IMR-90 (cell line): Measurements from ENCODE around the gene ALCAM. TPM values are rescaled to one million over a fixed set of nuclear protein-coding genes. Genes with fewer than 3 reads are reported as not detected.

Experiments
- ATAC-seq: fragments of 200-7000 bp; cut with Tn5 transposase; 2 replicates; pipeline ENCODE4 v1.9.1; 2020; ENCODE audit warnings: low read depth, mild to moderate bottlenecking, moderate library complexity
- BruUV-seq: library from RNA; stranded (reverse); fragments of 400-500 nt; replicated peaks from 2 replicates; lab custom pipeline; 2021; lab: Mats Ljungman, UMichigan
- CTCF ChIA-PET: fragments of 300-600 bp; formaldehyde crosslinking; extraction: SDS; loops from one replicate; lab custom pipeline; 2021; ENCODE audit warnings: antibody characterized with exemption; lab: Yijun Ruan, JAX
- POLR2A ChIA-PET: fragments of 300-600 bp; sonication (Branson Sonifier 250); formaldehyde crosslinking; loops from one replicate; lab custom pipeline; 2022; ENCODE audit warnings: antibody characterized with exemption; ENCODE audit not compliant: unreplicated experiment; lab: Charles Lee
- DNase-seq: peaks from one replicate; pipeline ENCODE4 v3.0.0; 2013
- H2AFZ ChIP-seq: replicated peaks from 2 replicates; pipeline ENCODE3; 2013; ENCODE audit warnings: low read length, mild to moderate bottlenecking; ENCODE audit not compliant: poor library complexity
- H2AK5ac ChIP-seq: 2 replicates; pipeline ENCODE4 v1.6.1; 2013; ENCODE audit warnings: low read depth, low read length, inconsistent platforms
- H2AK9ac ChIP-seq: replicated peaks from 2 replicates; pipeline ENCODE3; 2013; ENCODE audit warnings: mild to moderate bottlenecking, low read depth, low read length, moderate library complexity; ENCODE audit not compliant: poor library complexity
- H2BK120ac ChIP-seq: 2 replicates; pipeline ENCODE4 v1.6.1; 2013; ENCODE audit warnings: low read depth, low read length, inconsistent platforms
- H2BK15ac ChIP-seq: 3 replicates; pipeline ENCODE4 v1.6.1; 2013; ENCODE audit warnings: low read depth, low read length, inconsistent platforms
- H2BK20ac ChIP-seq: 2 replicates; pipeline ENCODE4 v1.6.1; 2013; ENCODE audit warnings: low read depth, mild to moderate bottlenecking, inconsistent platforms, low read length, moderate library complexity
- H2BK5ac ChIP-seq: 2 replicates; pipeline ENCODE4 v1.6.1; 2013; ENCODE audit warnings: mild to moderate bottlenecking, low read depth, low read length, inconsistent platforms; ENCODE audit not compliant: poor library complexity, severe bottlenecking
- H3K14ac ChIP-seq: replicated peaks from 2 replicates; pipeline ENCODE4 v1.6.1; 2013; ENCODE audit warnings: low read depth, low read length, inconsistent platforms
- H3K18ac ChIP-seq: 2 replicates; pipeline ENCODE4 v1.6.1; 2013; ENCODE audit warnings: low read depth, low read length, control low read depth
- H3K23ac ChIP-seq: 2 replicates; pipeline ENCODE4 v1.6.1; 2013; ENCODE audit warnings: low read depth, low read length, inconsistent platforms
- H3K27ac ChIP-seq: 2 replicates; pipeline ENCODE4 v1.5.1; 2013; ENCODE audit warnings: mild to moderate bottlenecking, control low read depth, low read length; ENCODE audit not compliant: insufficient read depth
- H3K27me3 ChIP-seq: 2 replicates; pipeline ENCODE4 v1.6.1; 2013; ENCODE audit warnings: low read length; ENCODE audit not compliant: control insufficient read depth, insufficient read depth
- H3K36me3 ChIP-seq: 2 replicates; pipeline ENCODE4 v1.6.1; 2013; ENCODE audit warnings: low read length, mixed read lengths; ENCODE audit not compliant: control insufficient read depth, insufficient read depth
- H3K4ac ChIP-seq: 2 replicates; pipeline ENCODE4 v1.6.1; 2013; ENCODE audit warnings: low read depth, low read length, inconsistent platforms
- H3K4me1 ChIP-seq: 2 replicates; pipeline ENCODE4 v1.6.1; 2013; ENCODE audit warnings: low read length, mixed read lengths; ENCODE audit not compliant: control insufficient read depth, insufficient read depth
- H3K4me2 ChIP-seq: 2 replicates; pipeline ENCODE4 v1.6.1; 2013; ENCODE audit warnings: low read depth, mild to moderate bottlenecking, control low read depth, low read length, moderate library complexity
- H3K4me3 ChIP-seq: 2 replicates; pipeline ENCODE4 v1.5.1; 2013; ENCODE audit warnings: low read depth, mild to moderate bottlenecking, control low read depth, low read length, moderate library complexity; ENCODE audit not compliant: insufficient read depth
- H3K56ac ChIP-seq: 2 replicates; pipeline ENCODE4 v1.6.1; 2013; ENCODE audit warnings: low read length, inconsistent platforms; ENCODE audit not compliant: insufficient read depth; ENCODE audit errors: extremely low read depth
- H3K79me1 ChIP-seq, 2 experiments: 2 replicates each; pipeline ENCODE4 v1.6.1; 2013; ENCODE audit warnings: low read length in 2 of 2, inconsistent platforms in 1 of 2, low read depth in 1 of 2
- H3K9ac ChIP-seq: 2 replicates; pipeline ENCODE4 v1.6.1; 2013; ENCODE audit warnings: low read depth, low read length, control low read depth
- H3K9me1 ChIP-seq: 2 replicates; pipeline ENCODE4 v1.6.1; 2013; ENCODE audit warnings: low read length, inconsistent platforms; ENCODE audit not compliant: insufficient read depth
- H3K9me3 ChIP-seq: 2 replicates; pipeline ENCODE4 v1.6.1; 2013; ENCODE audit warnings: low read length; ENCODE audit not compliant: control insufficient read depth, insufficient read depth
- H4K20me1 ChIP-seq: 2 replicates; pipeline ENCODE4 v1.6.1; 2013; ENCODE audit warnings: low read length, inconsistent platforms; ENCODE audit not compliant: insufficient read depth
- H4K5ac ChIP-seq: 2 replicates; pipeline ENCODE4 v1.6.1; 2013; ENCODE audit warnings: mild to moderate bottlenecking, low read depth, low read length, control low read depth
- H4K8ac ChIP-seq, 2 experiments: 2 replicates each; pipeline ENCODE4 v1.6.1; 2013; ENCODE audit warnings: low read depth in 2 of 2, low read length in 2 of 2, control low read depth in 1 of 2, inconsistent platforms in 1 of 2
- H4K91ac ChIP-seq: 2 replicates; pipeline ENCODE4 v1.6.1; 2013; ENCODE audit warnings: low read depth, low read length, inconsistent platforms; ENCODE audit not compliant: insufficient read depth
- CEBPB ChIP-seq: IDR thresholded peaks from 2 replicates; pipeline ENCODE4 v1.6.1; 2012; ENCODE audit warnings: low read depth, low read length, improper control_type of control experiment
- CHD1 ChIP-seq: IDR thresholded peaks from 2 replicates; pipeline ENCODE4 v1.6.1; 2012; ENCODE audit warnings: low read depth, low read length, improper control_type of control experiment
- ELK1 ChIP-seq: fragments of 150-350 bp; IDR thresholded peaks from 2 replicates; pipeline ENCODE4 v1.6.1; 2016; ENCODE audit warnings: low read depth, mild to moderate bottlenecking, low read length, moderate library complexity, borderline replicate concordance
- FOS ChIP-seq: fragments of 150-350 bp; IDR thresholded peaks from 2 replicates; pipeline ENCODE4 v1.6.1; 2016; ENCODE audit warnings: low read depth, low read length
- MAFK ChIP-seq: IDR thresholded peaks from 2 replicates; pipeline ENCODE4 v1.6.1; 2012; ENCODE audit warnings: low read depth, low read length, improper control_type of control experiment
- MAZ ChIP-seq: IDR thresholded peaks from 2 replicates; pipeline ENCODE4 v1.6.1; 2012; ENCODE audit warnings: low read depth, mild to moderate bottlenecking, low read length, improper control_type of control experiment, moderate library complexity, borderline replicate concordance
- MXI1 ChIP-seq: IDR thresholded peaks from 2 replicates; pipeline ENCODE4 v1.6.1; 2012; ENCODE audit warnings: low read depth, mild to moderate bottlenecking, low read length, moderate library complexity, borderline replicate concordance
- NFE2L2 ChIP-seq: fragments of 150-350 bp; IDR thresholded peaks from 2 replicates; pipeline ENCODE4 v1.6.1; 2016; ENCODE audit warnings: low read depth, mild to moderate bottlenecking, low read length
- POLR2A ChIP-seq: IDR thresholded peaks from 2 replicates; pipeline ENCODE4 v1.6.1; 2012; ENCODE audit warnings: mild to moderate bottlenecking, low read depth, low read length
- RAD21 ChIP-seq: IDR thresholded peaks from 2 replicates; pipeline ENCODE4 v1.6.1; 2012; ENCODE audit warnings: low read length, improper control_type of control experiment
- RCOR1 ChIP-seq: IDR thresholded peaks from 2 replicates; pipeline ENCODE4 v1.6.1; 2012; ENCODE audit warnings: mild to moderate bottlenecking, low read length, improper control_type of control experiment; ENCODE audit not compliant: insufficient replicate concordance
- RFX5 ChIP-seq: IDR thresholded peaks from 2 replicates; pipeline ENCODE4 v1.8.0; 2012; ENCODE audit warnings: low read depth, mild to moderate bottlenecking, low read length, moderate library complexity
- SMC3 ChIP-seq: fragments of 150-350 bp; IDR thresholded peaks from 2 replicates; pipeline ENCODE4 v1.6.1; 2016; ENCODE audit warnings: low read depth, mild to moderate bottlenecking, antibody characterized with exemption, low read length, moderate library complexity
- USF2 ChIP-seq: fragments of 150-350 bp; IDR thresholded peaks from 2 replicates; pipeline ENCODE4 v1.6.1; 2017; ENCODE audit warnings: mild to moderate bottlenecking, antibody characterized with exemption, low read length, low read depth
- WGBS, 2 experiments: methylation state at CpG; one replicate each; pipeline versions ENCODE4 v1.1.5 to v1.1.7; 2013; ENCODE audit warnings: missing lambda C conversion rate in 2 of 2; ENCODE audit not compliant: insufficient read length in 1 of 2; ENCODE audit errors: extremely low coverage in 2 of 2; 5-methylcytosine and 5-hydroxymethylcytosine counted together
- dilution Hi-C: fragments of 300-500 bp; cut with HindIII; formaldehyde crosslinking; loops from one replicate; pipeline ENCODE4 v1.14.3; 2018; ENCODE audit warnings: low sequenced_read_pairs; ENCODE audit not compliant: unreplicated experiment
- in situ Hi-C: fragments of 300-500 bp; cut with MboI; formaldehyde crosslinking; loops from 3 replicates; pipeline ENCODE4 v1.14.3; 2019; ENCODE audit warnings: low sequenced_read_pairs, inconsistent platforms, mixed read lengths
- intact Hi-C: fragments of 100-400 bp; cut with micrococcal nuclease; formaldehyde crosslinking; loops from 2 replicates; pipeline ENCODE4 v1.10.0; 2022
- polyA plus RNA-seq, 3 experiments: library from polyadenylated mRNA; depleted of rRNA; stranded (reverse); fragments of >200 nt; gene quantifications; 2 replicates each; pipeline ENCODE4 v1.2.3, GENCODE V29; 2012; ENCODE audit warnings: low replicate concordance in 1 of 3
- total RNA-seq: library from RNA; depleted of rRNA; stranded (reverse); fragments of >200 nt; gene quantifications from 2 replicates; pipeline ENCODE4 v1.2.3, GENCODE V29; 2012
- TF ChIP-seq, protein P1 (sequence below): conservative IDR thresholded peaks from 2 replicates; pipeline ENCODE4 v1.5.1; 2012; ENCODE audit warnings: mild to moderate bottlenecking, low read depth, low read length, improper control_type of control experiment

ALCAM gene
- total and polyA plus RNA-seq, 2 of the 4 experiments (the other 2 are of a cell fraction): 117 to 423 TPM

DNA sequence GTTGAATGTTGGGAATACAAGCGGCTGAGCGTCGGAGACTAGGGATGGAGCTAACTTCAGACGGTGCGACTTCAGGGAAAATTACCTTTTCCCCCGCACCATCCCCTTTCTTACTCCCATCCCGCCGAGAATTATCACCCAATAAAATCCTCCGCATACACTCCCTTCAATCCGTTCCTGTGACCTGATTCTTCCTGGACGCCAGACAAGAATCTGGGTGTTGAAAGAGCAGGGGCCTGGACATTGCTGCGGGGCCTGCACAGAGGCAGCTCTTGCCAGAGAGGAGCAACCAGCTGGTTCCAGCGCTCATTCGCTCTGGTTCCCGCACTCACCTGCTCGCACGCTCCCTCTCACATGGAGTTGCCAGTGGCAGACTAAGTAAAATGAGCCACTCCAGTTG is 241.9 kb downstream of the ALCAM start:
- no peaks in the 10 kb centered on the region for H3K79me1 ChIP-seq
- no peak overlapping the region for H3K9ac ChIP-seq
- peaks cover 2% of the 10 kb centered on the region; the same call in 1 of the 2 replicates for H3K4me1 ChIP-seq
- H3K4me3 ChIP-seq: no peak overlapping the region
- no peak overlapping the region for H3K4ac ChIP-seq
- dilution Hi-C loops (no loop called here), intact Hi-C loops (no loop called here), in situ Hi-C loops (no loop called here)
- H3K23ac ChIP-seq: no peak overlapping the region
- ATAC-seq (no peak), DNase-seq (no peak)
- H2BK120ac ChIP-seq: no peak overlapping the region
- H3K27ac ChIP-seq: no peak overlapping the region
- TF ChIP-seq RFX5 (no peak), CHD1 (no peak), RCOR1 (no peak), MAZ (no peak), MXI1 (no peak), MAFK (no peak), FOS (no peak), RAD21 (no peak), ELK1 (no peak), USF2 (no peak), SMC3 (no peak), POLR2A (no peak), CEBPB (no peak), NFE2L2 (no peak)
- TF ChIP-seq, protein P1, sequence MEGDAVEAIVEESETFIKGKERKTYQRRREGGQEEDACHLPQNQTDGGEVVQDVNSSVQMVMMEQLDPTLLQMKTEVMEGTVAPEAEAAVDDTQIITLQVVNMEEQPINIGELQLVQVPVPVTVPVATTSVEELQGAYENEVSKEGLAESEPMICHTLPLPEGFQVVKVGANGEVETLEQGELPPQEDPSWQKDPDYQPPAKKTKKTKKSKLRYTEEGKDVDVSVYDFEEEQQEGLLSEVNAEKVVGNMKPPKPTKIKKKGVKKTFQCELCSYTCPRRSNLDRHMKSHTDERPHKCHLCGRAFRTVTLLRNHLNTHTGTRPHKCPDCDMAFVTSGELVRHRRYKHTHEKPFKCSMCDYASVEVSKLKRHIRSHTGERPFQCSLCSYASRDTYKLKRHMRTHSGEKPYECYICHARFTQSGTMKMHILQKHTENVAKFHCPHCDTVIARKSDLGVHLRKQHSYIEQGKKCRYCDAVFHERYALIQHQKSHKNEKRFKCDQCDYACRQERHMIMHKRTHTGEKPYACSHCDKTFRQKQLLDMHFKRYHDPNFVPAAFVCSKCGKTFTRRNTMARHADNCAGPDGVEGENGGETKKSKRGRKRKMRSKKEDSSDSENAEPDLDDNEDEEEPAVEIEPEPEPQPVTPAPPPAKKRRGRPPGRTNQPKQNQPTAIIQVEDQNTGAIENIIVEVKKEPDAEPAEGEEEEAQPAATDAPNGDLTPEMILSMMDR: no peak
- no peak overlapping the region for H2BK20ac ChIP-seq
- H2AFZ ChIP-seq: no peak overlapping the region
- no peaks in the 10 kb centered on the region for H4K20me1 ChIP-seq
- no peak overlapping the region for H3K14ac ChIP-seq
- ChIA-PET POLR2A (no interaction called here), CTCF (no interaction called here)
- H3K18ac ChIP-seq: no peak overlapping the region
- no peak overlapping the region for H2AK9ac ChIP-seq
- no peak overlapping the region for H3K56ac ChIP-seq
- H3K36me3 ChIP-seq: no peaks in the 10 kb centered on the region
- no peak overlapping the region for H2BK15ac ChIP-seq
- H2AK5ac ChIP-seq: no peak overlapping the region; the same call in 1 of the 2 replicates
- no TSS peak for BruUV-seq
- H3K9me1 ChIP-seq: no peaks in the 10 kb centered on the region; the same call in 1 of the 2 replicates
- no peak overlapping the region for H4K5ac ChIP-seq
- no peaks in the 10 kb centered on the region for H3K27me3 ChIP-seq
- H3K4me2 ChIP-seq: no peak overlapping the region
- H3K9me3 ChIP-seq: no peaks in the 10 kb centered on the region
- WGBS, 2 experiments: 84 to 100% methylated on average over 4 to 7 of the region's 17 CpGs
- no peak overlapping the region for H4K8ac ChIP-seq
- H2BK5ac ChIP-seq: no peak overlapping the region
- H4K91ac ChIP-seq: peak overlapping the region; percentile 11; the same call in 1 of the 2 replicates
